Measurements from ENCODE around the gene HOXB3. TPM values are rescaled to one million over a fixed set of nuclear protein-coding genes. Genes with fewer than 3 reads are reported as not detected.

The HOXB3 gene
- total RNA-seq, 4 donors from 2014 or later, result 2.5 to 11.1 (median 5.8) TPM

GRCh38 chr17:48634493-48635208, 44.6 kb upstream of the HOXB3 start:
- peaks cover 52 to 100% (median 81%) of the 10 kb centered on the region in 4 donors for H3K27me3 ChIP-seq
- no peak for DNase-seq
- H3K36me3 ChIP-seq, result no peaks in the 10 kb centered on the region
- intact Hi-C loops (cut with DNase I), result no loop called here
- TF ChIP-seq CTCF (IDR thresholded peaks at IDR 0.05), result no peak
- no peak for TF ChIP-seq POLR2A (IDR thresholded peaks at IDR 0.05)
- H3K4me3 ChIP-seq, result no peak overlapping the region
- H3K4me1 ChIP-seq, result peaks cover 0 to 22% (median 4%) of the 10 kb centered on the region in 3 donors
- no peaks in the 10 kb centered on the region for H3K9me3 ChIP-seq
- H3K27ac ChIP-seq, result no peak overlapping the region
- WGBS, 2 donors, result 38 to 40% methylated on average over 13 to 19 of the region's 20 CpGs

- intact Hi-C loops (cut with DNase I), result no loop called here
- WGBS, 2 donors, result 29 to 30% methylated on average over 7 to 13 of the region's 35 CpGs
- peaks cover 0 to 22% (median 4%) of the 10 kb centered on the region in 3 donors for H3K4me1 ChIP-seq
- H3K9me3 ChIP-seq, result no peaks in the 10 kb centered on the region
- H3K27me3 ChIP-seq, result peaks cover 43 to 100% (median 85%) of the 10 kb centered on the region in 4 donors
- H3K36me3 ChIP-seq, result no peaks in the 10 kb centered on the region
- no peak overlapping the region for H3K4me3 ChIP-seq
- H3K27ac ChIP-seq, result no peak overlapping the region
- TF ChIP-seq CTCF (IDR thresholded peaks at IDR 0.05) (no peak), POLR2A (IDR thresholded peaks at IDR 0.05) (no peak)
- DNase-seq, result no peak
Measured at GRCh38 chr17:48633266-48633677, 43.2 kb upstream of the HOXB3 start.

GRCh38 chr17:48632579-48633265, 42.7 kb upstream of the HOXB3 start:
- Histone ChIP-seq H3K4me3 (no peak overlapping the region), H3K27ac (no peak overlapping the region), H3K27me3 (peaks cover 40 to 100% (median 89%) of the 10 kb centered on the region in 4 donors), H3K36me3 (no peaks in the 10 kb centered on the region), H3K4me1 (peaks cover 0 to 22% (median 4%) of the 10 kb centered on the region in 3 donors), H3K9me3 (no peaks in the 10 kb centered on the region)
- no peak for TF ChIP-seq CTCF (IDR thresholded peaks at IDR 0.05)
- TF ChIP-seq POLR2A (IDR thresholded peaks at IDR 0.05), result no peak
- intact Hi-C loops (cut with DNase I), result no loop called here
- no peak for DNase-seq
- 27 to 36% methylated on average over 5 to 6 of the region's 7 CpGs for WGBS, 2 donors

- no peak overlapping the region for H3K27ac ChIP-seq
- intact Hi-C loops (cut with DNase I), result no loop called here
- H3K4me3 ChIP-seq, result no peak overlapping the region
- H3K27me3 ChIP-seq, result peaks cover 34 to 100% (median 89%) of the 10 kb centered on the region in 4 donors
- WGBS, 2 donors, result 18 to 36% methylated on average over 5 to 7 of the region's 7 CpGs
- H3K4me1 ChIP-seq, result peaks cover 1 to 23% (median 4%) of the 10 kb centered on the region in 3 donors
- H3K9me3 ChIP-seq, result no peaks in the 10 kb centered on the region
- no peaks in the 10 kb centered on the region for H3K36me3 ChIP-seq
- no peak for DNase-seq
- TF ChIP-seq POLR2A (IDR thresholded peaks at IDR 0.05) (no peak), CTCF (IDR thresholded peaks at IDR 0.05) (no peak)
Measured at GRCh38 chr17:48631693-48632578, 41.9 kb upstream of the HOXB3 start.
